ENCODE results near the gene NCAPG.

DNA sequence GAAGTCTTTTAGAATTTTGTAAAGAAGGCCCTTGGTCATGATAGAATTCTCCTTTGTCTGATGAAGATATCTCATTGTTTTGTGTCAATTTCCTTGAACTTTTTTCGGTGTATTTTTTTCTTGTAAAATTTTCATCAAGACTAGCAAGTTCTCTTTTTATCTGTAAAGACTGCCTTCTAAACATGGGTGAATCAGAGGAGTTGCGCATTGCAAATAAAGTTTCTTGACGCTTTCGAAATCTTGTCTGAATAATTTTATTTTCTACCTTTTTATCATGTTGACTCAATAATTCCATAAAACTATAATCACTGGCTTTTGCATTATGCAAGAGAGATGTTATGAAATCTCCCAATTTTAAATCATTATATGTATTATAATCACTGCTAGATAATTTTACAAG is 66.2 kb downstream of the NCAPG start:
- no peak for TF ChIP-seq CTCF (IDR thresholded peaks at IDR 0.05 in 8 of 11, conservative IDR thresholded peaks at IDR 0.05 in 3 of 11)
- TF ChIP-seq POLR2AphosphoS5 (IDR thresholded peaks at IDR 0.05): no peak
- no peak for TF ChIP-seq POLR2A (IDR thresholded peaks at IDR 0.05)

Measured in spleen (tissue), 7 donors.